Esophagus muscularis mucosa (tissue), 4 donors: Measurements from ENCODE around the gene C11orf68.
A peak's percentile ranks its signal among the peaks of the same experiment; 100 is the strongest.

Experiments
- EP300 ChIP-seq: sonication (generic); formaldehyde crosslinking; IDR thresholded peaks from one replicate; pipeline ENCODE4 v1.6.1; 2017; ENCODE audit warnings: antibody characterized with exemption
- POLR2A ChIP-seq: fragments of 450-650 bp; IDR thresholded peaks from one replicate; pipeline ENCODE4 v1.6.1; 2017; ENCODE audit warnings: antibody characterized with exemption, moderate library complexity, mild to moderate bottlenecking, low read depth
- POLR2AphosphoS5 ChIP-seq, 2 donors: sonication (generic); formaldehyde crosslinking; IDR thresholded peaks; one replicate each; pipeline ENCODE4 v1.6.1; 2017; ENCODE audit warnings: antibody characterized with exemption in 2 of 2
- TF ChIP-seq, protein P1 (sequence below), 3 experiments: fragments of 200-600 bp in 2 of 3; fragments of 450-650 bp in 1 of 3; sonication (generic) in 2 of 3; IDR thresholded peaks; one replicate each; pipeline ENCODE4 v1.5.1; 2017 to 2019; ENCODE audit warnings: antibody characterized with exemption in 3 of 3, mild to moderate bottlenecking in 2 of 3, moderate library complexity in 1 of 3

DNA sequence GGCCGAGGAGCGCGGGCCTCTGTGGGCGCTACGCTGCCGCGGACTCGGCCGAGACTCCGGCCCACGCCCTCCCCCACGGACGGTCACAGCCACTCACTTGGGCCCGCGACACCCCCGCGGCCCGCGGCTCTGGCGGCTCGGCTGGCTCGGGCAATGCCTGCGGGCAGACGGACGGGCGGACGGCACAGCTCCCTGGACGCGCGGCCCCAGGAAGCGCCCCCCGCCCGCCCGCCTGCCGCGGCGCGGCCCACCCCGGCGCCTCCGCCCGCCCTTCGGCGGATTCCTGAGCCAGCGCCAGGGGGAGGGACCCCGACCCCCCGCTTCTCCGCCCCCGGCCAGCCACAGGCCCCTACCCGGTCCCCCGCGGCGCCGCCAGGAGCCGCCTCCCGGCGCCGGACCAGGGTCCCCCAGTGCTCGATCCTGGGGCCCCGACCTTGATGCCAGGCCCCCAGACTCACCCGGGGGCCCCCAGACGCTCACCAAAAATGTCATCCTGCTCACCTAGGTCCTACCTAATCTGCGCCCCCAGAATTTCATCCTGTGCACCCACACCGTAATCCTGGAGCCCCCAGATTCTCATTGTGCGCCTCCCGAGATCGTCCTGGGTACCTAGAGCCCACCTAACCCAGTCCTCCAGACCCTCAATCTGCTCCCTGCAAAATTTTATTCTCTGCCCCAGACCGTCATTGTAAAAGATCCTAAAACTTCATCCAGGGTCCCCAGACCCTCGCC, 46.1 kb downstream of the C11orf68 start, which contains the start of gene EFEMP2:
- TF ChIP-seq POLR2A (no peak), EP300 (no peak), POLR2AphosphoS5 (IDR thresholded peaks at IDR 0.05) (peak in 1 of 2 donors; percentile 16)
- TF ChIP-seq, protein P1, sequence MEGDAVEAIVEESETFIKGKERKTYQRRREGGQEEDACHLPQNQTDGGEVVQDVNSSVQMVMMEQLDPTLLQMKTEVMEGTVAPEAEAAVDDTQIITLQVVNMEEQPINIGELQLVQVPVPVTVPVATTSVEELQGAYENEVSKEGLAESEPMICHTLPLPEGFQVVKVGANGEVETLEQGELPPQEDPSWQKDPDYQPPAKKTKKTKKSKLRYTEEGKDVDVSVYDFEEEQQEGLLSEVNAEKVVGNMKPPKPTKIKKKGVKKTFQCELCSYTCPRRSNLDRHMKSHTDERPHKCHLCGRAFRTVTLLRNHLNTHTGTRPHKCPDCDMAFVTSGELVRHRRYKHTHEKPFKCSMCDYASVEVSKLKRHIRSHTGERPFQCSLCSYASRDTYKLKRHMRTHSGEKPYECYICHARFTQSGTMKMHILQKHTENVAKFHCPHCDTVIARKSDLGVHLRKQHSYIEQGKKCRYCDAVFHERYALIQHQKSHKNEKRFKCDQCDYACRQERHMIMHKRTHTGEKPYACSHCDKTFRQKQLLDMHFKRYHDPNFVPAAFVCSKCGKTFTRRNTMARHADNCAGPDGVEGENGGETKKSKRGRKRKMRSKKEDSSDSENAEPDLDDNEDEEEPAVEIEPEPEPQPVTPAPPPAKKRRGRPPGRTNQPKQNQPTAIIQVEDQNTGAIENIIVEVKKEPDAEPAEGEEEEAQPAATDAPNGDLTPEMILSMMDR (IDR thresholded peaks at IDR 0.05), result no peak
